ENCODE data around the gene CCDC24.

DNA sequence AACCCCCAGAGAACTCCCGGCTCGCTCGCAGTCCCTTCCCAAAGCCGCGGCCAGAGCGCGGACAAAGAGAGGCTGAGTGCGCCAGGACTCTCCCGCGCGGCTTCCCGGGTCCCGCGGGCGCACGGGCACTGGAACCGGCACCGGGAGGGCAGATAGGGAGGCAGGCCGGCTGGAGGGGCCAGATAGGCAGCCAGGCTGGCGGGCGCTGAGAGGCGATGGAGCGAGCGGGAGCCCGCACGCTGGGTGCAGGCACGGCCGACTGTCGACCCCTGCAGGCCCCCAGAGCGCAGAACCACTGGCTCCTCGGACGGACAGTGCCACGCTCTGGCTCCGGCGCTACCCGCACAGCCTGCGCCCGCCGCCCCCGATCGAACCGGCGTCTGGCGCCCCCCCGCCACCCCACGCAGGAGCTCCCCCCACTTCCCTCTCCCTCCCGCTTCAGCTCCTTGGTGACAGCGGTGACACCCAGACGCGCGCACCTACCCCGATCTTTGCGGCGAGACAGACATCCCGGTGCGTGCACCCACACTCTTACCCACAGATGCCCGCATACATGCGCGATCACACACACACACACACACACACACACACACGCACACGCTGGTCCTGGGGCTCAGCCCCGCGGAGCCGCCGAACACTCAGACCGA, 39.3 kb downstream of the CCDC24 start:
- TF ChIP-seq POLR2A (IDR thresholded peaks at IDR 0.05), result peak; percentile 11
- TF ChIP-seq, protein P1, sequence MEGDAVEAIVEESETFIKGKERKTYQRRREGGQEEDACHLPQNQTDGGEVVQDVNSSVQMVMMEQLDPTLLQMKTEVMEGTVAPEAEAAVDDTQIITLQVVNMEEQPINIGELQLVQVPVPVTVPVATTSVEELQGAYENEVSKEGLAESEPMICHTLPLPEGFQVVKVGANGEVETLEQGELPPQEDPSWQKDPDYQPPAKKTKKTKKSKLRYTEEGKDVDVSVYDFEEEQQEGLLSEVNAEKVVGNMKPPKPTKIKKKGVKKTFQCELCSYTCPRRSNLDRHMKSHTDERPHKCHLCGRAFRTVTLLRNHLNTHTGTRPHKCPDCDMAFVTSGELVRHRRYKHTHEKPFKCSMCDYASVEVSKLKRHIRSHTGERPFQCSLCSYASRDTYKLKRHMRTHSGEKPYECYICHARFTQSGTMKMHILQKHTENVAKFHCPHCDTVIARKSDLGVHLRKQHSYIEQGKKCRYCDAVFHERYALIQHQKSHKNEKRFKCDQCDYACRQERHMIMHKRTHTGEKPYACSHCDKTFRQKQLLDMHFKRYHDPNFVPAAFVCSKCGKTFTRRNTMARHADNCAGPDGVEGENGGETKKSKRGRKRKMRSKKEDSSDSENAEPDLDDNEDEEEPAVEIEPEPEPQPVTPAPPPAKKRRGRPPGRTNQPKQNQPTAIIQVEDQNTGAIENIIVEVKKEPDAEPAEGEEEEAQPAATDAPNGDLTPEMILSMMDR (IDR thresholded peaks at IDR 0.05), result no peak
